NCI-H748 (cell line): ENCODE measurements around the gene ZNF407.

Experiments
- DNase-seq: peaks from one replicate; lab custom pipeline; 2025; ENCODE audit not compliant: unreplicated experiment; lab: John Stamatoyannopoulos, UW

The ZNF407 gene

DNA sequence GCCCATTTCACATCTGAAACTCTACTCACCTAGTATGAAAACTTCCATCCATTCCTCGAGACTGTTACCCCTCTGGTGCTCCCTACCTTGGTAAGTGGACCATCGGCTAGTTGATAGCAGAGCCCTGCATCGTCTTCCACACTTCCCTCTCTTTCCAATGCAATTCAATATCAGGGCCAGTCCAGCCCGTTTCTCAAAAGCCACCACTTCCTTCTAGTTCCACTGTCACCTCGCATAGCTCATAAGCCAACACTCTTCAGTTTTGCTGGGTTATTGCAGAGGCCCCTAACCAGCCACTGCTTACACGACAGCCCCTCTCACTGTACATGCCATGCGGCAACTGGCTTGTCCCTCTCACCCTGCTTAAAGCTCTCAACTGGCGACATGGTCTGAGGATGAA is 10.2 kb upstream of the ZNF407 start:
- no peak for DNase-seq

DNA sequence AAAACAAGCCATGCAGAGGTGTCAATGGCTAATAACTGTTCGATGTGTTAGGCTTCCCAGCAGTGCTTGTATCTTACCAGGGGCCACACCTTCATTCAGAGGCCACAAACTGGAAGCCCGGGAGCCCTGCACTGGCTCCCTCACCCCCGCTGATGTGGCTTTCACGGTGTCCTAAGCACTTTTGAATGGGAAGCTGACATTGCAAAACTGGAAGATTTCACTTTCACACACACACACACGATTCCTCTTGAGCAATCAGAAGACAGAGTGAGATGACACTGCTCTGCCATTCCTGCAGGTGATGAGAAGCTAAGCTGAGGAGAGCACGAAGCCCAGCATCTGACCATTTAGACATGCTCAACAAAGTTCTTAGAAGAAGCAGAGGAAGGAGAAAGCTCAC is 8.6 kb upstream of the ZNF407 start:
- DNase-seq, result no peak

DNA sequence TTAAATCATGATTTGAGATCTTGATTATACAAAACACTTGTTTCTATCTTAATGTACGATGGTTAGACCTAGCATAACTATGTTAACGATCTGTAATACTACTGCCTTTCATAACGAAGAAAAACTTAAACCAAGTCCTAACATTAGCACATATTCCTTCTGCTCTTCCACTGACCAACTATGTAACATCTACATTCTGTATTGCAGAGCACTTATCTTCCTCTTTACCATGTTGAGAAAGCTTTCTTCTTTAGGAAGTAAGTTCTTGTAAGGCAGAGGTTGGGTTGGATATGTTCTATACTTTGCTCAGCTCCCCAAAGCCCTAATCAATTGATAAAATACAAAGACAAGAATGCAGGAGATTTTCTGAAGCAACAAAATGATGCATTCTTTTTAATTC is 7.9 kb upstream of the ZNF407 start:
- DNase-seq, result no peak

- no peak for DNase-seq
Measured at GRCh38 chr18:74590671-74591070, 7.0 kb upstream of the ZNF407 start.

- no peak for DNase-seq
Measured at GRCh38 chr18:74595431-74595830, 2.2 kb upstream of the ZNF407 start.

DNA sequence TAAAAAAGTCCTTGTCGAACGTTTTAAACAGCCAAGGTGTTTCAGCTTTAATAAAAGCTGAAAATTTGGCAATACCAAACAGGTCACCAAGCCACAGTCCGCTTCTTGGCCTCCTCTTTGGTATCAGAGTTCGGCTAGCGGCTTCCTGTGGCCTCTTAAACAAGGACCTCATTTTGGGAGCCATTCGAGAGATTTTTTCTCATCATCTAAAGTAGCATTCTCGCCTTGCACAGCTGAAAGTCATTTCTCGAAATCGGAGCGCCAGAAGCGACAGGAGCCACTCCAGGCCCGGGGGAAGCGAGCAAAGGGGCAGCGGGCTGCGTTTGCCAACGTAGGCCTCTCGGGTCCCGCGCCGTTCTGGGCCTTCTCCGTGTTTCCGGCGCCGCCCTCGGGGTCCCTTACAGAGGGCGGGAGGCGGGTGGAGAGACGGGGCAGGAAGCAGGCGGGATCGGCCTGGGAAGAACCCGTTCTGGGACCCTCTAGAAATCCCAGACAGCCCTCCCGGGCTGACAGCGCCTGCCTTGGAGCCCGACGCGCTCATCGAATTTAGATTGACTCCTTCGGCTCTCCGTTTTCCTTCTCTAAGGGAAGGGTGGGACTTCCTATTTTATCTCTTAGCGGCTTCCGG is 522 bp upstream of the ZNF407 start:
- peak; percentile 89 for DNase-seq

- peak; percentile 80 for DNase-seq
Measured at GRCh38 chr18:74598350-74599001, 806 bp downstream of the ZNF407 start.

DNA sequence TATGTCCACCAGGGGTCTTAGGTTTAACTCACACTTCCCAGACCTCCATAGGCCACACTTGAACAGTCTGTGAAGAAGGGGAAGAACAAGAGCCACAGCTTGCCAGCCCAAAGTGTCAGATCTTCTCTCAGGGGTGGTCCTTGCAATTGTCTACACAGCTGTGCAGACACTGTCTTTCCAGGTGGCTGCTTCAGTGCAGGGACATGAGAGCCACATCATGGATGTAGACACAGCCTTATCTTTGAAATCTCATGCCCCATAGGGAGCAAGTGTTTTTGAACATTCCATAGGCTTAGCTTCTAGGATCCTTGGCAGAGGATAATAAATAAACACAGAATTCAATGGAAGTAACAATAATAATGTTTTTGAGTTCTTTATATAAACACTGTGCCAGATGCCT is 6.7 kb downstream of the ZNF407 start:
- DNase-seq, result no peak

DNA sequence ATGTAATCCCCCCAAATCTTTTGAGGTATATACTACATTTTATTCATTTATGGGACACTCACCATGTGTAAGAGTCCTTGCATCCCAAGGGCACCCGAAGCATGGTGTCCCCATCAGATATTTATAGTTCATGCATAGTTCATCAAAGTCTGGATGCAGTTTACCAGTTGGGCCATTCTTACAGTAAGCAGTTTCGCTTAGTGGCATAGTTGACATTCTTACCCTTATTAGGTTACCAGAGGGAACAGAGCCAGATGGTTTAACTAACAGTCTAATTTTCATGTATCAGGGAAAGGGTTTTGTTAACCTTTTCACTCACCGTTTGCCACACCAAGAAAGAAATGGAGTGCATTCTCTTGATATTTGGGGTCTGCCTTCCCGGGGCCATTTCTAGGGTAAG is 7.1 kb downstream of the ZNF407 start:
- no peak for DNase-seq

GRCh38 chr18:74608681-74609080 is 11.0 kb downstream of the ZNF407 start:
- DNase-seq, result no peak

DNA sequence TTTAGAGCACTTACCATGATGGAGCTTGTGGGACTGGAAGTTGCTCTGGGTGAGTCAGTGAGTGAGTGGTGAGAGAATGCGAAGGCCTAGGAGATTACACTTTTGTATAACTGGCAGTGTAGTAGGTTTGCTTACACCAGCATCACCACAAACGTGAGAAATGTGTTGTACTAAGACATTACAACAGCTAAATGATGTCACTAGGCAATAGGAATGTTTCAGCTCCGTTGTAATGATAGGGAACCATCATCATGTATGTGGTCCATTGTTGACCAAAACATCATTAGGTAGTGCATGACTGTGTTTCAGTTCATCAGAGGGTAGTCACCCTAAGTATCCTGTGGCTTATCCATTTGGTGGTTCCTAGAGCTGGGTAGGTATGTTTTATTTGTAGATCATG is 11.9 kb downstream of the ZNF407 start:
- no peak for DNase-seq

DNA sequence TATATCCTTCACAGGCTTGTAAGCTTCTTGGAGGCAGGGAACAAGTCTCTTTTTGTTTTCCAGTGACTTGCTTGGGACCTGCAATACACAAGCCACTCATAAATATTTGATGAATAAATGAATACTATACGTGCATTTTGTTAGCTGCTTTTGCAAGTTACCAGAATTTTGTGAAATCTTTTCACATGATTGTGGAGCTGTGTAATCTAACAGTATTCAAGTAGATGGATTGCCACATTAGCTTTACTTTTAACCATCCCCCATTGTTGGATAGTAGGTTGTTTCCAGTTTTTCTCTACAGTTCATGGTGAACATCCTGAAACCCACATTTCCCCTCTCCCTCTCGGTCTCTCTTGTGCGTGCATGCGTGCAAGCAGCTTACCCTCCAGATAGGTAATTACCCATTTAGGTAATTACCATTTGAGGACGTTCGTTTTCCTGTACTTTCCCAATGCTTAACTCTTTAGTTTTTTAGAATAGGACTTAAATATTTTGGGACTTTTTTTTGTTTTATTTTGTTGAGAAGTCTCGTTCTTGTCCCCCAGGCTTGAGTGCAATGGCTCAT is 12.5 kb downstream of the ZNF407 start:
- DNase-seq, result no peak

GRCh38 chr18:74610860-74611259 is 13.2 kb downstream of the ZNF407 start:
- DNase-seq, result no peak

- DNase-seq, result no peak
Measured at GRCh38 chr18:74611765-74612164, 14.1 kb downstream of the ZNF407 start.

- no peak for DNase-seq
Measured at GRCh38 chr18:74613381-74613780, 15.7 kb downstream of the ZNF407 start.

DNA sequence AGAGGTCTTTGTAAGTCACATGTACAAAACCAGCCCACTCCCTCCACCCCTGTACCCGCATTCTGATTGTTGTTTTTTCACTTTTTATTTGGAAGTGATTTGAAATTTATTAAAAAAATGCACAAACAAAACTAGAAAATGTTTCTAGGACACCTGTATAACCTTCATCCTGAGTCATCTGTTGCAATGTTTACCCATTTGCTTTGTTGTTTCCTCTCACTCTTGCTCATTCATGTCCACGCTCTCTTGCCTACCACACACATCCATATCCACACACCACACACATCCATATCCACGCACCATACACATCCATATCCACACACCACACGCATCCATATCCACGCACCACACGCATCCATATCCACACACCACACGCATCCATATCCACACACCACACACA is 18.8 kb downstream of the ZNF407 start:
- DNase-seq, result no peak

DNA sequence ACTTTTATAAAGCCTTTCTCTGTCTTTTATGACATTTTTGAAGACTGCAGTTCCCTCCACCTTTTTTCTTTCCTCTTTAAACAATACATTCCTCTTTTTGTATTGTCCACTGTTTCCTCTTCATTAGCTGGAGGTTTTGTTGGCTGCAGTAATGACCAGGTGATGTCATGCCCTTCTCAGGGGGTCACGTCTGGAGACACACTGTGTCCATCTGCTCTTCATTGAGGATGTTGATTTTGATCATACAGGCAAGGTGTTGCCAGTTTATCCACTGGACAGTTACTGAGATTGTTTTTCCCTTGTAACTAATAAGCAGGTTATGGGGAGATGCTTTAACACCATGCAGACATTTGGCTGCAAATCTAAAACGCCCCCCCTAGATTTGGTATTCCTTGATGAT is 19.8 kb downstream of the ZNF407 start:
- no peak for DNase-seq

DNA sequence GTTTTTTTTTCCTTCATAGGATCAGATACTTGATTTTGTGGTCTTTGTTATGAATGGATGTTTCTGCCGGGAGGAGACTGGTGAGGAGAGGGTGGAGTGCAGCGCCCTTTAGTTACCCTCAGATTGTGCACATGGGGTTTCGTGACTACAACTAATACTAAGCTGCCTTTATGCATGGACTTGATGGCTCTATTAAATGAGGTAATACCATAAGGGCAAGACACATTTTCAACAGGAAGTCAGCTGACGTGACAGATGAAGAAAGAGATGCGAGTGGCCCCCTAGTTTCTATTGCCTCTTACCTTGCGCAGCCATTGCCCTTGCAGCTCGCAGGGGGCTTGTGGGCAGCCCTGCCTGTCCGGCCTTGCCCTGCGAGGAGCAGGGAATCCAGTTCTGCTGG is 24.4 kb downstream of the ZNF407 start:
- DNase-seq, result no peak

- DNase-seq, result peak; percentile 12
Measured at GRCh38 chr18:74623047-74623816, 25.6 kb downstream of the ZNF407 start.

DNA sequence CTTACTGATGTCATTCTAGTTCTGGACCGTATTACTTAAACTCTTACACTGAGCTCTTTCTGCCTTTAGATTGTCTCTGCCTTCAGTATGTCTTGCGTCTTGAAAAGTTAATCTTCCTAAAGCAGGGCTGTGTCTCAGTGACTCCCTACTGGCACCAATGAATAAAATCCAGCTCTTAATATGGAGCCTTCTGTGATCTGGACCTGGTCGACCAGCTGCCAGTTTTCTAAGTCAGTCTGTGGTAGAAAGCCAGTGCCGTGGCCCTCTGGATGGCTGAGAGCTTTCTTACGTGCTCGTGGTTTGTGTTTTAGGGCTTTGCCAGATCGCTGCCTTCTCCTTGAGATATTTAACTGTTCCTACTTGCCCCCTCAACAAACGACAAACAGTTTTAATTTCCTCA is 26.8 kb downstream of the ZNF407 start:
- DNase-seq, result no peak

DNA sequence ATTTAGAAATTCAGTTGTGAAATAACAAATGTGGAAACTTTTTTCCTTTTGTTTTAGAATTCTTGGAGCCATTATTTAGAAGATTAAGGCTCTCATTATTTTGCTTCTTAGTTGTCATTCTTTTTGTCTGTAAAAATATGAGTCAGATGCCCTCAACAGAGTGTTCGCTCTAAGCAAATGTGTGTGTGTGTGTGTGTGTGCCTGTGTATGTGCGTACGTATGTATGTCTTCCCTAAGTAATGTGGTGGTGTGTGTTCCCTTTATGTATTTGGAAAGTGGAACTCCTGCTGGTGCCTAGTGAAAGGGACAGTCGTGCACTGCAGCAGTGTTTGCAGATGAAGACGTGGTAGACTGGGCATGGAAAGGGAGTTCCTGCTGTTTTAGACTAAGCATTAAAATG is 27.5 kb downstream of the ZNF407 start:
- peak; percentile 15 for DNase-seq
